ENCODE results near the gene PIEZO1.
A peak's percentile ranks its signal among the peaks of the same experiment; 100 is the strongest.

Gene PIEZO1

DNA sequence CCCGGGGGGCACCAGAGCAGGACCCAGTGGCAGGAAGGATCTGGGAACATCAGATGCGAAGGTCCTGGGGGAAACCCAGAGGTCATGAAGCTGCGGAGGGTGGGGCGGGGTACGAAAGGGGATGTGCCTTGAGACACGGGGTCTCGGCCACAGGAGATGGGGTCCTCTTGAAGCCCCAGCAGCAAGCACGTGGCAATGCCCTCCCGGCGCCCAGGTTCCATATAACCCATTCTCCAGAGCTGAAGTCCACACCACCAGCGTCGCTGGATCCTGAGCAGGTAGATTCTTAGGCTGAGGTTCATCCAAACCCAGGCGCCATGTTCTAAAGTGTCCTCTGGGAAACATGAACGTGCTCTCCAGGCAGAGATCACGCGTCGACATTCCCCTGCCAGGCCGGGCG is 20.9 kb downstream of the PIEZO1 start:
- peaks cover 16% of the 10 kb centered on the region for H3K4me1 Mint-ChIP-seq
- H3K9me3 Mint-ChIP-seq, result no peaks in the 10 kb centered on the region
- peak overlapping the region in 2 of 3 experiments; percentile 57 to 63 for H3K27ac Mint-ChIP-seq
- no peak overlapping the region for H3K4me3 Mint-ChIP-seq
- TF ChIP-seq, protein P1, sequence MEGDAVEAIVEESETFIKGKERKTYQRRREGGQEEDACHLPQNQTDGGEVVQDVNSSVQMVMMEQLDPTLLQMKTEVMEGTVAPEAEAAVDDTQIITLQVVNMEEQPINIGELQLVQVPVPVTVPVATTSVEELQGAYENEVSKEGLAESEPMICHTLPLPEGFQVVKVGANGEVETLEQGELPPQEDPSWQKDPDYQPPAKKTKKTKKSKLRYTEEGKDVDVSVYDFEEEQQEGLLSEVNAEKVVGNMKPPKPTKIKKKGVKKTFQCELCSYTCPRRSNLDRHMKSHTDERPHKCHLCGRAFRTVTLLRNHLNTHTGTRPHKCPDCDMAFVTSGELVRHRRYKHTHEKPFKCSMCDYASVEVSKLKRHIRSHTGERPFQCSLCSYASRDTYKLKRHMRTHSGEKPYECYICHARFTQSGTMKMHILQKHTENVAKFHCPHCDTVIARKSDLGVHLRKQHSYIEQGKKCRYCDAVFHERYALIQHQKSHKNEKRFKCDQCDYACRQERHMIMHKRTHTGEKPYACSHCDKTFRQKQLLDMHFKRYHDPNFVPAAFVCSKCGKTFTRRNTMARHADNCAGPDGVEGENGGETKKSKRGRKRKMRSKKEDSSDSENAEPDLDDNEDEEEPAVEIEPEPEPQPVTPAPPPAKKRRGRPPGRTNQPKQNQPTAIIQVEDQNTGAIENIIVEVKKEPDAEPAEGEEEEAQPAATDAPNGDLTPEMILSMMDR (IDR thresholded peaks at IDR 0.05; ENCODE audit: unreplicated experiment in 3 of 3), result no peak
- H3K27me3 Mint-ChIP-seq (ENCODE audit: low read depth), result peaks cover 12% of the 10 kb centered on the region
- no peaks in the 10 kb centered on the region for H3K36me3 Mint-ChIP-seq (ENCODE audit: low read depth)

DNA sequence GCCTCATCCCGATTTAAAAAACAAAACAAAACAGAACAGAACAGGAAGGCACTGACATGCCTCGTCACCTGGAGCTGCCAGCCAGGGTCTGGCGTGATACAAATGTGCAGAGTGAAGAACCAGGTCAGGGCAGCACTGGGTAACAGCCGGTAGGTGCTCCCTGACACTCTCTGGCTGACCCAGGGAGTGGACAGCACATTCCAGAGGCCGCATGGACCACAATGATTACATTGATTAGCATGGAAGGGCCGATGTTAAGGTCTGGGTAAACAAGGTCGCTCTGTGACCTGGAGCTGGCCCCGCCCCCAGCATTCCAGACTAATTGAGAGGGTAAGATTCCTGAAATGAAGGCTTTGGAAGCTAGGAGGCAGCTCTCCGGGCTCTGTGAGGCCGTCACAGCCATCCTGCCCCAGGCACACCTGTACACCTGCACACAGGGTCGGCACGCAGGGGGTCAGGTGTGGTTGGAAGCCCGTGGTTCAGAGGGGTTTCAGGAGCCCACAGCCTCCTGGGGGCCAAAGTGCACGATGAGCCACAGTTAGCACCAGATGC is 21.4 kb downstream of the PIEZO1 start:
- peaks cover 13% of the 10 kb centered on the region for H3K4me1 Mint-ChIP-seq
- H3K27ac Mint-ChIP-seq, result peak overlapping the region in 2 of 3 experiments; percentile 57 to 63
- H3K4me3 Mint-ChIP-seq, result peak overlapping the region in 2 of 3 experiments; percentile 0 to 13
- no peaks in the 10 kb centered on the region for H3K9me3 Mint-ChIP-seq
- no peaks in the 10 kb centered on the region for H3K36me3 Mint-ChIP-seq (ENCODE audit: low read depth)
- TF ChIP-seq, protein P1 (IDR thresholded peaks at IDR 0.05; ENCODE audit: unreplicated experiment in 3 of 3), result peak in 1 of 3 experiments; percentile 8
- peaks cover 15% of the 10 kb centered on the region for H3K27me3 Mint-ChIP-seq (ENCODE audit: low read depth)

DNA sequence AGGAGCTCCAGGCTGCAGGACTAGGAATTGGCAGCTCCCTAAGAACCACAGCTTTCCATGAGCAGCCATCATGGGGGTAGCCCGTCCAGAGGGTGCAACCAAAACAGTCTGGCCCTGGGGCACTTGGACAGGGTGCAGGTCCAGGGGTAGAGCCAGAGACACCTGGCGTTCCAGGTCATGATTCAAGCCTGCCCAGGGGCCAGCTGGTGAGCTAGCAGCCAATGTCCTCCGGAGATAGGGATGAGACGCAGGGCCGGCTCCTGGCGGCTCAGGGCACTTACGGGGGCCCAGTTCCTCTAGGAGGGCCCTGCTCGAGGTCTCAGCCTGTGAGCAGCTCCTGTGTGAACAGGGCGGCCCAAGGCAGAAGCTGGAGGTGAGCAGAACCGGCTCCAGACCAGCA is 22.1 kb downstream of the PIEZO1 start:
- Mint-ChIP-seq H3K4me3 (no peak overlapping the region), H3K4me1 (peaks cover 13% of the 10 kb centered on the region), H3K9me3 (no peaks in the 10 kb centered on the region), H3K27ac (peak overlapping the region in 2 of 3 experiments; percentile 57 to 63), H3K27me3 (ENCODE audit: low read depth) (peaks cover 16% of the 10 kb centered on the region), H3K36me3 (ENCODE audit: low read depth) (no peaks in the 10 kb centered on the region)
- TF ChIP-seq, protein P1 (IDR thresholded peaks at IDR 0.05; ENCODE audit: unreplicated experiment in 3 of 3), result no peak

DNA sequence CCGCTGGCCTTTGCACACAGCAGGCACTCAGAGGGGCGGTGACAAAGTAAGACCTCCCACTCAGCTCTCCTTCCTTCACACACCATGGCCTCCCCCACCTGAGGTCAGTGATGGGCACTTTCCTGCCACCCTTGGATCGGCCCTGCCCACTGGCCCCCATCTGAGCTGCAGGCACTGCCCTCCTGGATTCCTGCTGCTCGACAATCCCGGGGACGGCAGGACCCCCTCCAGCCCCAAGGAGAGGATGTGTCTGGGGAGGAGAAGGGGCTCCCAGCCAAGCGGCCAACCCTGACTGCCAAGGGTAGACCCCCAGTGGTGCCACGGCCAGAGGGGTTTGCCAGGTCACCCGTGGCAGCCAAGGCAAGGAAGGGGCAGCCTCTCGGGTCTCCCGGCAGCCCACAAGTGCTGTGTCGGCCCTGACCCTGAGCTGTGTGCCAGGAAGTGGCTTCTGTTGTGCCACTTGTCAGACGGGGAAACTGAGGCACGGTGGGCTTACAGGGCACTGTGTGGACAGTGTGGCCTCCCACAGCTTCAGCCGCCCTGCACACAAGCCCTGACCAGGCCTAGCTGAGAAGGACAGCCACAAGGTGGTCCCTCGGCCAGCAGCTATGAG is 22.7 kb downstream of the PIEZO1 start:
- Mint-ChIP-seq H3K27me3 (ENCODE audit: low read depth) (peaks cover 14% of the 10 kb centered on the region), H3K4me3 (no peak overlapping the region), H3K4me1 (peaks cover 13% of the 10 kb centered on the region), H3K36me3 (ENCODE audit: low read depth) (no peaks in the 10 kb centered on the region), H3K9me3 (no peaks in the 10 kb centered on the region), H3K27ac (no peak overlapping the region)
- TF ChIP-seq, protein P1 (IDR thresholded peaks at IDR 0.05; ENCODE audit: unreplicated experiment in 3 of 3), result no peak

DNA sequence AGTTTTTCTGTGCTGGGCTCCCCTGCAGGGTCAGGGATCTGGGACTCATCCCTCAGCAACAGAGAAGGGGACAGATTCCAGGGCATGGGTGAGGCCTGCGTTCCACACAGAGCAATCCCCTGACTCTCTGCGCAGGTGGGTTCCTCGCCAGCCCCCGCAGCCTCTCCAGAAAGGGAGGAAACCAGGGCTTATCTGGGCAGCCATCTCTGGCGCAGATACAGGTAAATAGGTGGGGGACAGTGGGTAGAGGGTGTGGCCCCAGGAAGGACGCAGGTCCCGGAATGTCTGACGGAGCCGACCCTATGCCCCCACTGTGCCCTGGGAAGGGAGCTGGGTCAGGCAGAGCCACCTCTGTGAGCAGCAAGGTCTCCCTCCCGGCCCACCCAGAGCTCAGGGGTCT is 23.2 kb downstream of the PIEZO1 start:
- Mint-ChIP-seq H3K4me3 (no peak overlapping the region), H3K9me3 (no peaks in the 10 kb centered on the region), H3K36me3 (ENCODE audit: low read depth) (no peaks in the 10 kb centered on the region), H3K27ac (no peak overlapping the region), H3K27me3 (ENCODE audit: low read depth) (peaks cover 13% of the 10 kb centered on the region), H3K4me1 (peaks cover 13% of the 10 kb centered on the region)
- TF ChIP-seq, protein P1 (IDR thresholded peaks at IDR 0.05; ENCODE audit: unreplicated experiment in 3 of 3), result no peak

DNA sequence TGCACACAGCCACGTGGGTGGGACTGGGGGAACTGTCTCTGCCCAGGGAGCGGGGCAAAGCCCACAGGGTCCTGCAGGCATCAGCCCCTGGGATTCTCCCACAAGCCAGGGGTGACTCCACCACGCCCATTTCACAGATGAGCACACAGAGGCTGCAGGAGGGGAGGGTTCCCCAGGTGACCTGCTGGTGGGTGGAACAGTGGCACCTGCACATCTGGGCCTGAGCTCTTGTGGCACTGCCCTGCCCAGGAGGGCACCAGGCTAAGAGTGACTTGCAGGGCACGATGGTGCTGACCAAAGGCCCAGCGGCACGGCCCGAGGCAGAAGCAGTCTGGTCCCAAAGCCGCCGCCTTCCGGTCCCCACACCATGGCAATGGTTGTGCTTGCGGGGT is 23.9 kb downstream of the PIEZO1 start:
- peaks cover 13% of the 10 kb centered on the region for H3K4me1 Mint-ChIP-seq
- H3K36me3 Mint-ChIP-seq (ENCODE audit: low read depth), result no peaks in the 10 kb centered on the region
- H3K27me3 Mint-ChIP-seq (ENCODE audit: low read depth), result peaks cover 13% of the 10 kb centered on the region
- H3K9me3 Mint-ChIP-seq, result no peaks in the 10 kb centered on the region
- H3K4me3 Mint-ChIP-seq, result no peak overlapping the region
- TF ChIP-seq, protein P1 (IDR thresholded peaks at IDR 0.05; ENCODE audit: unreplicated experiment in 3 of 3), result no peak
- no peak overlapping the region for H3K27ac Mint-ChIP-seq

Data from nephron (organoid).